OCI-LY1 (cell line): ENCODE data around the gene CD109.

ENCODE experiments used
- H2AFZ ChIP-seq: fragments of 200-600 bp; sonication (generic), shearing (Covaris generic); 2 replicates; pipeline ENCODE4 v1.6.0; 2014; ENCODE audit warnings: antibody characterized with exemption, mild to moderate bottlenecking, low read length
- H3F3A ChIP-seq: fragments of 200-600 bp; sonication (generic), shearing (Covaris generic); 2 replicates; pipeline ENCODE4 v1.6.0; 2014; ENCODE audit warnings: mild to moderate bottlenecking, antibody characterized with exemption, low read length, moderate library complexity; ENCODE audit not compliant: insufficient read depth
- H3K27ac ChIP-seq: fragments of 200-600 bp; sonication (generic); 2 replicates; pipeline ENCODE4 v1.5.1; 2014; ENCODE audit warnings: low read length, mixed run types, mild to moderate bottlenecking, low read depth; ENCODE audit not compliant: poor library complexity, severe bottlenecking
- H3K27me3 ChIP-seq: fragments of 200-600 bp; sonication (generic); 2 replicates; pipeline ENCODE4 v1.6.0; 2014; ENCODE audit warnings: antibody characterized with exemption, mild to moderate bottlenecking, low read length, moderate library complexity; ENCODE audit not compliant: insufficient read depth
- H3K36me3 ChIP-seq: fragments of 200-600 bp; sonication (generic); 2 replicates; pipeline ENCODE4 v1.6.1; 2014; ENCODE audit warnings: mild to moderate bottlenecking, antibody characterized with exemption, low read length, moderate library complexity, mixed read lengths; ENCODE audit not compliant: insufficient read depth
- H3K4me1 ChIP-seq: fragments of 200-600 bp; sonication (generic); 2 replicates; pipeline ENCODE4 v1.5.1; 2014; ENCODE audit warnings: mild to moderate bottlenecking, low read length, moderate library complexity; ENCODE audit not compliant: insufficient read depth, severe bottlenecking
- H3K4me2 ChIP-seq: fragments of 200-600 bp; sonication (generic), shearing (Covaris generic); 2 replicates; pipeline ENCODE4 v1.6.1; 2014; ENCODE audit warnings: low read length
- H3K4me3 ChIP-seq: fragments of 200-600 bp; sonication (generic); 2 replicates; pipeline ENCODE4 v1.5.1; 2014; ENCODE audit warnings: low read length, low read depth, mild to moderate bottlenecking, mixed read lengths; ENCODE audit not compliant: poor library complexity, severe bottlenecking
- H3K79me2 ChIP-seq: fragments of 200-600 bp; shearing (Covaris generic); 2 replicates; pipeline ENCODE4 v1.6.1; 2016; ENCODE audit warnings: mixed run types, low read length, mixed read lengths; ENCODE audit not compliant: insufficient read depth
- H3K9ac ChIP-seq: fragments of 200-600 bp; sonication (generic), shearing (Covaris generic); 2 replicates; pipeline ENCODE4 v1.6.1; 2014; ENCODE audit warnings: mild to moderate bottlenecking, low read length, mixed read lengths
- H3K9me2 ChIP-seq: fragments of 200-600 bp; sonication (generic), shearing (Covaris generic); 2 replicates; pipeline ENCODE4 v1.6.1; 2014; ENCODE audit warnings: low read depth, mild to moderate bottlenecking, low read length, mixed read lengths
- H3K9me3 ChIP-seq: fragments of 200-600 bp; shearing (Covaris generic); 2 replicates; pipeline ENCODE4 v1.6.1; 2014; ENCODE audit warnings: low read length, mixed read lengths
- H4K20me1 ChIP-seq: fragments of 200-600 bp; sonication (generic), shearing (Covaris generic); 2 replicates; pipeline ENCODE4 v1.6.0; 2016; ENCODE audit warnings: mild to moderate bottlenecking, low read length; ENCODE audit not compliant: insufficient read depth
- EZH2 ChIP-seq: fragments of 200-600 bp; sonication (generic), shearing (Covaris generic); IDR thresholded peaks from 2 replicates; pipeline ENCODE4 v1.8.0; 2017; ENCODE audit warnings: borderline replicate concordance, mixed run types, mild to moderate bottlenecking, antibody characterized with exemption, low read length, moderate library complexity, mixed read lengths
- TF ChIP-seq, protein P1 (sequence below): fragments of 200-600 bp; sonication (generic), shearing (Covaris generic); IDR thresholded peaks from 2 replicates; pipeline ENCODE4 v1.5.1; 2017; ENCODE audit warnings: mild to moderate bottlenecking, antibody characterized with exemption, low read length, moderate library complexity, mixed read lengths

Gene CD109

DNA sequence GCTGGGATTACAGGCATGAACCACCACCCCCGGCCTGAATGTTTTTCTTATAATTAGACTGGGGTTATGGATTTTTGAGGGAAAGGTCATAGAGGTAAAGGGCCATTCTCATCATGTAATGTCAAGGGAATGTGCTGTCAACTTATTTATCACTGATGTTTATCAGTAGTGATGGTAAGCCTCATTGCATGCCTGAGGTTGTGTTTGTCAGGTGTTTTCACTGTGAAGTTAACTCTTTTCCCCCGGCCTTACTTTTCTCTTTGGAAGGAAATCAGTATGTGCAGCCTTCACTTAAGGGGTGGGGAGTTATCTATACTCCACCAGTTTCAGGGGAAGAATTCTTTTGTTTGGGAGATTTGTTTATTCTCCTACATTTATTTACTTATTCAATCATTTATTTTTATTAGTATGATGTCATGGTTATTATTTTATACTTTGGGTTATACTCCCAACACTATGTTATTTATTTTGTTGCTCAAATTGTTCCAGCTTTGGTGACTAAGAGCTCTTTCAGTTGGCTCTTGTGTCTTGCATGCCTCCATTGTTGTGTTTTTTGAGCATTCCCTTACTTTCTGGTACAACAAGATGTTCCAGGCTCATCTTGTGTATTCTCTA, 39.4 kb upstream of the CD109 start:
- TF ChIP-seq, protein P1, sequence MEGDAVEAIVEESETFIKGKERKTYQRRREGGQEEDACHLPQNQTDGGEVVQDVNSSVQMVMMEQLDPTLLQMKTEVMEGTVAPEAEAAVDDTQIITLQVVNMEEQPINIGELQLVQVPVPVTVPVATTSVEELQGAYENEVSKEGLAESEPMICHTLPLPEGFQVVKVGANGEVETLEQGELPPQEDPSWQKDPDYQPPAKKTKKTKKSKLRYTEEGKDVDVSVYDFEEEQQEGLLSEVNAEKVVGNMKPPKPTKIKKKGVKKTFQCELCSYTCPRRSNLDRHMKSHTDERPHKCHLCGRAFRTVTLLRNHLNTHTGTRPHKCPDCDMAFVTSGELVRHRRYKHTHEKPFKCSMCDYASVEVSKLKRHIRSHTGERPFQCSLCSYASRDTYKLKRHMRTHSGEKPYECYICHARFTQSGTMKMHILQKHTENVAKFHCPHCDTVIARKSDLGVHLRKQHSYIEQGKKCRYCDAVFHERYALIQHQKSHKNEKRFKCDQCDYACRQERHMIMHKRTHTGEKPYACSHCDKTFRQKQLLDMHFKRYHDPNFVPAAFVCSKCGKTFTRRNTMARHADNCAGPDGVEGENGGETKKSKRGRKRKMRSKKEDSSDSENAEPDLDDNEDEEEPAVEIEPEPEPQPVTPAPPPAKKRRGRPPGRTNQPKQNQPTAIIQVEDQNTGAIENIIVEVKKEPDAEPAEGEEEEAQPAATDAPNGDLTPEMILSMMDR = no peak
- no peak for TF ChIP-seq EZH2
- Histone ChIP-seq H2AFZ (no peak overlapping the region), H3F3A (peaks cover 6% of the 10 kb centered on the region; the same call in 1 of the 2 replicates), H3K4me3 (no peak overlapping the region), H3K79me2 (no peaks in the 10 kb centered on the region), H3K9me3 (no peaks in the 10 kb centered on the region), H4K20me1 (no peaks in the 10 kb centered on the region), H3K4me1 (peaks cover 20% of the 10 kb centered on the region), H3K9ac (no peak overlapping the region), H3K36me3 (no peaks in the 10 kb centered on the region), H3K4me2 (no peak overlapping the region), H3K27ac (no peak overlapping the region), H3K27me3 (no peaks in the 10 kb centered on the region), H3K9me2 (no peaks in the 10 kb centered on the region)

DNA sequence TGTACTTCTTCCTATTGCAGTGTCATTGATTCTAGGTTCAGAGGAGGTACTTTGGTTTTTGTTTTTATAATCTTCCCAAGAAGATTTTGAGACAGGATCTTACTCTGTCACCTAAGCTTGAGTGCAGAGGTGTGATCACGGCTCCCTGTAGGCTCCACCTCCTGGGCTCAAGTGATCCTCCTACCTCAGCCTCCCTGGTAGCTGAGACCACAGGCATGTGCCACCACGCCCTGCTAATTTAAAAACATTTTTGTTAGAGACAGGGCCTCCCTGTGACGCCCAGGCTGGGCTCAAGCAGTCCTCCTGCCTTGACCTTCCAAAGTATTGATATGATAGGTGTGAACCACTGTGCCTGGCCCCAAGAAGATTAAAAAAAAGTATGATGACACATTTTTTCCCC, 38.8 kb upstream of the CD109 start:
- no peak overlapping the region for H3K9ac ChIP-seq
- no peaks in the 10 kb centered on the region for H3K9me2 ChIP-seq
- no peaks in the 10 kb centered on the region for H3K79me2 ChIP-seq
- peaks cover 17% of the 10 kb centered on the region for H3K4me1 ChIP-seq
- H3K27ac ChIP-seq = no peak overlapping the region
- H3K36me3 ChIP-seq = no peaks in the 10 kb centered on the region
- no peaks in the 10 kb centered on the region for H4K20me1 ChIP-seq
- H3K27me3 ChIP-seq = no peaks in the 10 kb centered on the region
- no peak overlapping the region for H2AFZ ChIP-seq
- TF ChIP-seq, protein P1 = no peak
- no peak for TF ChIP-seq EZH2
- H3K4me3 ChIP-seq = no peak overlapping the region
- H3F3A ChIP-seq = peaks cover 6% of the 10 kb centered on the region; the same call in 1 of the 2 replicates
- no peak overlapping the region for H3K4me2 ChIP-seq
- H3K9me3 ChIP-seq = no peaks in the 10 kb centered on the region

DNA sequence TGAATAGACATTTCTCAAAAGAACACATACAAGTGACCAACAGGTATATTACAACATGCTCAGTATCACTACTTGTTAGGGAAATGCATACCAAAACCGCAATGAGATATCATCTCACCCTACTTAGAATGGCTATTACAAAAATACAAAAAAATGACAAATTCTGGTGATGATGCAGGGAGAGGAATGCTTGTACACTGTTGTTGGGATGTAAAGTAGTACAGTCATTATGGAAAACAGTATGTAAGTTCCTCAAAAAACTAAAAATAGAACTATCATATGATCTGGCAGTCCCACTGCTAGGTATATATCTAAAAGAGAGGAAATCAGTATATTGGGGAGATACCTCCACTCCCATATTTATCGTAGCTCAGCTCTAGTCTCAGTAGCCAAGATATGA, 31.3 kb upstream of the CD109 start:
- Histone ChIP-seq H4K20me1 (no peaks in the 10 kb centered on the region), H3K9me2 (no peaks in the 10 kb centered on the region), H3K9ac (no peak overlapping the region), H3K27ac (no peak overlapping the region), H2AFZ (no peak overlapping the region), H3K36me3 (no peaks in the 10 kb centered on the region), H3K79me2 (no peaks in the 10 kb centered on the region), H3F3A (no peaks in the 10 kb centered on the region), H3K27me3 (no peaks in the 10 kb centered on the region), H3K4me3 (no peak overlapping the region), H3K4me1 (no peaks in the 10 kb centered on the region), H3K9me3 (no peaks in the 10 kb centered on the region), H3K4me2 (no peak overlapping the region)
- TF ChIP-seq, protein P1 = no peak
- TF ChIP-seq EZH2 = no peak
